Measurements from ENCODE around the gene GNA15. TPM values are rescaled to one million over a fixed set of nuclear protein-coding genes. Genes with fewer than 3 reads are reported as not detected.
"Not testable (repeated sequence)": the region's sequence is repeated elsewhere in the genome, so short reads cannot be mapped to it uniquely, and the experiment has no call there.

The GNA15 gene
- total RNA-seq, 1 donor from 2014 or later, result 2.9 TPM

- intact Hi-C loops (cut with DNase I), result no loop called here
- ATAC-seq (no peak), DNase-seq (ENCODE audit: missing footprints) (no peak)
Measured at GRCh38 chr19:3194106-3195087, 58.6 kb downstream of the GNA15 start.

GRCh38 chr19:3196064-3196932 is 60.5 kb downstream of the GNA15 start:
- DNase-seq (ENCODE audit: missing footprints) (no peak), ATAC-seq (no peak)
- intact Hi-C loops (cut with DNase I), result no loop called here

GRCh38 chr19:3196933-3197205 is 61.0 kb downstream of the GNA15 start:
- ATAC-seq, result no peak
- intact Hi-C loops (cut with DNase I), result no loop called here
- DNase-seq (ENCODE audit: missing footprints), result no peak

GRCh38 chr19:3198901-3199700 is 63.3 kb downstream of the GNA15 start:
- intact Hi-C loops (cut with DNase I), result no loop called here
- DNase-seq (ENCODE audit: missing footprints) (no peak), ATAC-seq (no peak)

- intact Hi-C loops (cut with DNase I), result no loop called here
- ATAC-seq, result no peak
- DNase-seq (ENCODE audit: missing footprints), result no peak
Measured at GRCh38 chr19:3201072-3201700, 65.4 kb downstream of the GNA15 start.

- no peak for DNase-seq (ENCODE audit: missing footprints)
- ATAC-seq, result no peak
- intact Hi-C loops (cut with DNase I), result no loop called here
Measured at GRCh38 chr19:3201911-3202310, 66.1 kb downstream of the GNA15 start.

GRCh38 chr19:3202346-3202745 is 66.5 kb downstream of the GNA15 start:
- no peak for ATAC-seq
- DNase-seq (ENCODE audit: missing footprints), result no peak

GRCh38 chr19:3202895-3203294 is 67.1 kb downstream of the GNA15 start:
- ATAC-seq; intact Hi-C loops (cut with DNase I): not testable (repeated sequence)

More at GRCh38 chr19:3202346-3202745, 66.5 kb downstream of the GNA15 start:
- intact Hi-C loops (cut with DNase I), result no loop called here

GRCh38 chr19:3203805-3204645 is 68.2 kb downstream of the GNA15 start:
- intact Hi-C loops (cut with DNase I), result no loop called here
- DNase-seq (ENCODE audit: missing footprints) (no peak), ATAC-seq (no peak)

More at GRCh38 chr19:3202895-3203294, 67.1 kb downstream of the GNA15 start:
- DNase-seq (ENCODE audit: missing footprints), result not testable (repeated sequence)

GRCh38 chr19:3204646-3205275 is 68.9 kb downstream of the GNA15 start:
- intact Hi-C loops (cut with DNase I), result no loop called here
- no peak for ATAC-seq

GRCh38 chr19:3206216-3206953 is 70.6 kb downstream of the GNA15 start:
- no peak for ATAC-seq
- intact Hi-C loops (cut with DNase I), result no loop called here
- no peak for DNase-seq (ENCODE audit: missing footprints)

More at GRCh38 chr19:3204646-3205275, 68.9 kb downstream of the GNA15 start:
- no peak for DNase-seq (ENCODE audit: missing footprints)

- ATAC-seq (no peak), DNase-seq (ENCODE audit: missing footprints) (no peak)
- intact Hi-C loops (cut with DNase I), result no loop called here
Measured at GRCh38 chr19:3207461-3208242, 71.8 kb downstream of the GNA15 start.

- DNase-seq (ENCODE audit: missing footprints), result no peak
- ATAC-seq, result no peak
- intact Hi-C loops (cut with DNase I), result no loop called here
Measured at GRCh38 chr19:3208317-3209207, 72.7 kb downstream of the GNA15 start.

- intact Hi-C loops (cut with DNase I), result no loop called here
- DNase-seq (ENCODE audit: missing footprints), result peak; percentile 83
- peak; percentile 59 for ATAC-seq
Measured at GRCh38 chr19:3210347-3211017, 74.6 kb downstream of the GNA15 start.

Data from Right ventricle myocardium inferior (tissue), 1 donor.